ENCODE results near the gene TSPAN15.

TSPAN15 gene

GRCh38 chr10:69417542-69417941 lies 33.7 kb upstream of the TSPAN15 start:
- no peak for DNase-seq (ENCODE audit: low read depth in 2 of 2)

- no peak for DNase-seq (ENCODE audit: low read depth in 2 of 2)
These were observed 33.1 kb upstream of the TSPAN15 start for GRCh38 chr10:69418052-69418752.

- DNase-seq (ENCODE audit: low read depth in 2 of 2): no peak
These were observed 32.0 kb upstream of the TSPAN15 start for GRCh38 chr10:69419096-69419743.

- DNase-seq (ENCODE audit: low read depth in 2 of 2): no peak
These were observed 31.5 kb upstream of the TSPAN15 start for GRCh38 chr10:69419744-69420126.

- DNase-seq (ENCODE audit: low read depth in 2 of 2): no peak
These were observed 29.5 kb upstream of the TSPAN15 start for GRCh38 chr10:69421611-69422308.

- no peak for DNase-seq (ENCODE audit: low read depth in 2 of 2)
These were observed 28.6 kb upstream of the TSPAN15 start for GRCh38 chr10:69422676-69423075.

- DNase-seq (ENCODE audit: low read depth in 2 of 2): no peak
These were observed 26.2 kb upstream of the TSPAN15 start for GRCh38 chr10:69425041-69425440.

GRCh38 chr10:69425511-69426298 lies 25.6 kb upstream of the TSPAN15 start:
- DNase-seq (ENCODE audit: low read depth in 2 of 2): no peak

- DNase-seq (ENCODE audit: low read depth in 2 of 2): no peak
These were observed 24.9 kb upstream of the TSPAN15 start for GRCh38 chr10:69426376-69426727.

GRCh38 chr10:69428165-69428564 lies 23.1 kb upstream of the TSPAN15 start:
- no peak for DNase-seq (ENCODE audit: low read depth in 2 of 2)

GRCh38 chr10:69434169-69434568 lies 17.1 kb upstream of the TSPAN15 start:
- DNase-seq (ENCODE audit: low read depth in 2 of 2): no peak

GRCh38 chr10:69434926-69435325 lies 16.3 kb upstream of the TSPAN15 start:
- DNase-seq (ENCODE audit: low read depth in 2 of 2): no peak

GRCh38 chr10:69435966-69436520 lies 15.2 kb upstream of the TSPAN15 start:
- no peak for DNase-seq (ENCODE audit: low read depth in 2 of 2)

GRCh38 chr10:69437321-69438259 lies 13.7 kb upstream of the TSPAN15 start:
- DNase-seq (ENCODE audit: low read depth in 2 of 2): no peak

- no peak for DNase-seq (ENCODE audit: low read depth in 2 of 2)
These were observed 12.5 kb upstream of the TSPAN15 start for GRCh38 chr10:69438536-69439349.

GRCh38 chr10:69439350-69439739 lies 11.9 kb upstream of the TSPAN15 start:
- no peak for DNase-seq (ENCODE audit: low read depth in 2 of 2)

- DNase-seq (ENCODE audit: low read depth in 2 of 2): no peak
These were observed 11.3 kb upstream of the TSPAN15 start for GRCh38 chr10:69439813-69440506.

- no peak for DNase-seq (ENCODE audit: low read depth in 2 of 2)
These were observed 7.9 kb upstream of the TSPAN15 start for GRCh38 chr10:69443354-69443753.

- DNase-seq (ENCODE audit: low read depth in 2 of 2): no peak
These were observed 6.2 kb upstream of the TSPAN15 start for GRCh38 chr10:69445041-69445440.

Data from fibroblast of skin of left biceps (primary cell).